ENCODE data around the gene TENM3. TPM values are rescaled to one million over a fixed set of nuclear protein-coding genes. Genes with fewer than 3 reads are reported as not detected.

TENM3 gene
- total RNA-seq, 2 donors from 2014 or later = 39.5 to 51.9 TPM

DNA sequence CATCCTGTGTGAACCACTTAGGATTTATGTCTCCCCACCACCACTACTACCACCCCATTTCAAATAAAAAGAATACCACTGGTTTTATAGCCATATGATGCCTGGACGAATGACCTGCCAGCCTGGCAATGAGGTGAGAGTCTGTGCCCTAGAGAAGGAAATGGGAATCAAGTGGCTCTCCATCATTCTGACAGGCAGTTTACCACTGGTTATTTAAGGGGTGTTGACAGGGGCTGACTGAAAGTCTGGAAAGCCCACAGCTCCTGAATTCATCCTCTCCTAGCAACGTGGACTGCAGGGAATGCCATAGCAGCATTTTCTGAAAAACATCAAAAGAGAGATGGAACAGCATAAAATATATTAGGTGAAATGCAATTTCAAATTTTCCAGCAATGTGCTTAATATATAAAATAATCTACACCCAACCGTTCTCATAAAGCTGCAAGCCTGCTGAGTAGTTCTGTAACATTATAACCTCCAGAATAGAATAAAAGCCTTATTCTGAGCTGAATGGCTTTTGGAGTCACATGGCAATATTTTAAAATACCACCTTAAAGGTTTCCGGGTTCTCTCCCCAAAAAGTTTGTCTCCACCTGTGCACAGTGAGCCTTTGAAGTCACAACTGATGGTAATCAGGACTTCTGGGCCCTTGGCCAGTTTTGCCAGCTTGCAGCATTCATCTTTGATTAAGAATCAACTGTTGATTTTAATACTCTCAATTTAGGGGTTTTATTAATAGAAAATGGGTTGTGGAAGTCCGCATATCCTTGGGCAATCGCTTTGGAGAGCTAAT, 552.4 kb downstream of the TENM3 start:
- H3K36me3 Mint-ChIP-seq (ENCODE audit: low read depth) = peaks cover 67% of the 10 kb centered on the region
- Histone ChIP-seq H3K4me1 (ENCODE audit: control insufficient read depth, insufficient read depth, low read length) (no peaks in the 10 kb centered on the region), H3K36me3 (ENCODE audit: control insufficient read depth, insufficient read depth, low read length) (peaks cover 60% of the 10 kb centered on the region), H3K4me3 (ENCODE audit: low read length) (no peak overlapping the region), H3K27me3 (ENCODE audit: control insufficient read depth, insufficient read depth, low read length, poor library complexity, severe bottlenecking) (no peaks in the 10 kb centered on the region), H3K9ac (ENCODE audit: extremely low read depth, low read length, poor library complexity, severe bottlenecking) (no peak overlapping the region), H3K27ac (ENCODE audit: low read depth, low read length) (peak overlapping the region; percentile 56), H3K9me3 (ENCODE audit: control insufficient read depth, low read length) (peaks cover 26% of the 10 kb centered on the region)
- peaks cover 21% of the 10 kb centered on the region for H3K9me3 Mint-ChIP-seq
- TF ChIP-seq, protein P1, sequence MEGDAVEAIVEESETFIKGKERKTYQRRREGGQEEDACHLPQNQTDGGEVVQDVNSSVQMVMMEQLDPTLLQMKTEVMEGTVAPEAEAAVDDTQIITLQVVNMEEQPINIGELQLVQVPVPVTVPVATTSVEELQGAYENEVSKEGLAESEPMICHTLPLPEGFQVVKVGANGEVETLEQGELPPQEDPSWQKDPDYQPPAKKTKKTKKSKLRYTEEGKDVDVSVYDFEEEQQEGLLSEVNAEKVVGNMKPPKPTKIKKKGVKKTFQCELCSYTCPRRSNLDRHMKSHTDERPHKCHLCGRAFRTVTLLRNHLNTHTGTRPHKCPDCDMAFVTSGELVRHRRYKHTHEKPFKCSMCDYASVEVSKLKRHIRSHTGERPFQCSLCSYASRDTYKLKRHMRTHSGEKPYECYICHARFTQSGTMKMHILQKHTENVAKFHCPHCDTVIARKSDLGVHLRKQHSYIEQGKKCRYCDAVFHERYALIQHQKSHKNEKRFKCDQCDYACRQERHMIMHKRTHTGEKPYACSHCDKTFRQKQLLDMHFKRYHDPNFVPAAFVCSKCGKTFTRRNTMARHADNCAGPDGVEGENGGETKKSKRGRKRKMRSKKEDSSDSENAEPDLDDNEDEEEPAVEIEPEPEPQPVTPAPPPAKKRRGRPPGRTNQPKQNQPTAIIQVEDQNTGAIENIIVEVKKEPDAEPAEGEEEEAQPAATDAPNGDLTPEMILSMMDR (conservative IDR thresholded peaks at IDR 0.05) = no peak
- 78 to 86% methylated on average over 3 to 6 of the region's 6 CpGs for WGBS, 2 experiments (ENCODE audit: insufficient coverage in 1 of 2, insufficient read length in 1 of 2)
- no peak for DNase-seq
- no peak overlapping the region for H3K27ac Mint-ChIP-seq
- H3K27me3 Mint-ChIP-seq (ENCODE audit: insufficient read depth) = no peaks in the 10 kb centered on the region
- H3K4me1 Mint-ChIP-seq = peaks cover 13% of the 10 kb centered on the region
- no peak overlapping the region for H3K4me3 Mint-ChIP-seq

DNA sequence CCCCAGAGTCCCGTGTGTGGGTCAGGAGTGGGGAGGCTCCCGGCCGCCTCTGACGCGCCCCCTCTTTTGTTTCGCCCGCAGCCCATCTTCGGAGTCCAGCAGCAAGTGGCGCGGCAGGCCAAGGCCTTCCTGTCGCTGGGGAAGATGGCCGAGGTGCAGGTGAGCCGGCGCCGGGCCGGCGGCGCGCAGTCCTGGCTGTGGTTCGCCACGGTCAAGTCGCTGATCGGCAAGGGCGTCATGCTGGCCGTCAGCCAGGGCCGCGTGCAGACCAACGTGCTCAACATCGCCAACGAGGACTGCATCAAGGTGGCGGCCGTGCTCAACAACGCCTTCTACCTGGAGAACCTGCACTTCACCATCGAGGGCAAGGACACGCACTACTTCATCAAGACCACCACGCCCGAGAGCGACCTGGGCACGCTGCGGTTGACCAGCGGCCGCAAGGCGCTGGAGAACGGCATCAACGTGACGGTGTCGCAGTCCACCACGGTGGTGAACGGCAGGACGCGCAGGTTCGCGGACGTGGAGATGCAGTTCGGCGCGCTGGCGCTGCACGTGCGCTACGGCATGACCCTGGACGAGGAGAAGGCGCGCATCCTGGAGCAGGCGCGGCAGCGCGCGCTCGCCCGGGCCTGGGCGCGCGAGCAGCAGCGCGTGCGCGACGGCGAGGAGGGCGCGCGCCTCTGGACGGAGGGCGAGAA, 556.5 kb downstream of the TENM3 start:
- no peak for DNase-seq
- Mint-ChIP-seq H3K4me3 (no peak overlapping the region), H3K4me1 (peaks cover 27% of the 10 kb centered on the region), H3K9me3 (peaks cover 15% of the 10 kb centered on the region), H3K27me3 (ENCODE audit: insufficient read depth) (no peaks in the 10 kb centered on the region), H3K36me3 (ENCODE audit: low read depth) (peaks cover 44% of the 10 kb centered on the region), H3K27ac (no peak overlapping the region)
- H3K9me3 ChIP-seq (ENCODE audit: control insufficient read depth, low read length) = peaks cover 7% of the 10 kb centered on the region
- peaks cover 34% of the 10 kb centered on the region for H3K36me3 ChIP-seq (ENCODE audit: control insufficient read depth, insufficient read depth, low read length)
- TF ChIP-seq, protein P1 (conservative IDR thresholded peaks at IDR 0.05) = no peak
- no peaks in the 10 kb centered on the region for H3K27me3 ChIP-seq (ENCODE audit: control insufficient read depth, insufficient read depth, low read length, poor library complexity, severe bottlenecking)
- H3K9ac ChIP-seq (ENCODE audit: extremely low read depth, low read length, poor library complexity, severe bottlenecking) = no peak overlapping the region
- no peaks in the 10 kb centered on the region for H3K4me1 ChIP-seq (ENCODE audit: control insufficient read depth, insufficient read depth, low read length)
- no peak overlapping the region for H3K4me3 ChIP-seq (ENCODE audit: low read length)
- 98% methylated on average over 72 to 85 of the region's 85 CpGs for WGBS, 2 experiments (ENCODE audit: insufficient coverage in 1 of 2, insufficient read length in 1 of 2)
- no peak overlapping the region for H3K27ac ChIP-seq (ENCODE audit: low read depth, low read length)

DNA sequence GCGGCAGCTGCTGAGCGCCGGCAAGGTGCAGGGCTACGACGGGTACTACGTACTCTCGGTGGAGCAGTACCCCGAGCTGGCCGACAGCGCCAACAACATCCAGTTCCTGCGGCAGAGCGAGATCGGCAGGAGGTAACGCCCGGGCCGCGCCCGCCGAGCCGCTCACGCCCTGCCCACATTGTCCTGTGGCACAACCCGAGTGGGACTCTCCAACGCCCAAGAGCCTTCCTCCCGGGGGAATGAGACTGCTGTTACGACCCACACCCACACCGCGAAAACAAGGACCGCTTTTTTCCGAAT, 557.0 kb downstream of the TENM3 start:
- Mint-ChIP-seq H3K9me3 (peaks cover 10% of the 10 kb centered on the region), H3K27ac (no peak overlapping the region), H3K36me3 (ENCODE audit: low read depth) (peaks cover 39% of the 10 kb centered on the region), H3K4me1 (peaks cover 27% of the 10 kb centered on the region), H3K4me3 (no peak overlapping the region), H3K27me3 (ENCODE audit: insufficient read depth) (no peaks in the 10 kb centered on the region)
- H3K27ac ChIP-seq (ENCODE audit: low read depth, low read length) = no peak overlapping the region
- H3K36me3 ChIP-seq (ENCODE audit: control insufficient read depth, insufficient read depth, low read length) = peaks cover 29% of the 10 kb centered on the region
- no peaks in the 10 kb centered on the region for H3K27me3 ChIP-seq (ENCODE audit: control insufficient read depth, insufficient read depth, low read length, poor library complexity, severe bottlenecking)
- H3K9ac ChIP-seq (ENCODE audit: extremely low read depth, low read length, poor library complexity, severe bottlenecking) = no peak overlapping the region
- 97% methylated on average over 29 of the region's 29 CpGs for WGBS, 2 experiments (ENCODE audit: insufficient coverage in 1 of 2, insufficient read length in 1 of 2)
- TF ChIP-seq, protein P1 (conservative IDR thresholded peaks at IDR 0.05) = no peak
- H3K4me3 ChIP-seq (ENCODE audit: low read length) = no peak overlapping the region
- DNase-seq = no peak
- peaks cover 2% of the 10 kb centered on the region for H3K9me3 ChIP-seq (ENCODE audit: control insufficient read depth, low read length)
- H3K4me1 ChIP-seq (ENCODE audit: control insufficient read depth, insufficient read depth, low read length) = no peaks in the 10 kb centered on the region

Measured in endodermal cell (in vitro differentiated cells).